Trophoblast cell (in vitro differentiated cells and primary cell): ENCODE measurements around the gene TBCK.

ENCODE experiments used
- DNase-seq, 2 donors: peaks; one replicate each; pipeline ENCODE4 v3.0.0-alpha.2; 2016
- H2AFZ ChIP-seq: 2 replicates; pipeline ENCODE4 v1.6.1; 2013; ENCODE audit warnings: low read length, moderate library complexity, mild to moderate bottlenecking; ENCODE audit not compliant: insufficient read depth, poor library complexity
- H2AK5ac ChIP-seq: 2 replicates; pipeline ENCODE4 v1.6.1; 2013; ENCODE audit warnings: mild to moderate bottlenecking, low read length
- H2BK120ac ChIP-seq: 2 replicates; pipeline ENCODE4 v1.6.1; 2013; ENCODE audit warnings: low read length, mild to moderate bottlenecking, moderate library complexity; ENCODE audit not compliant: insufficient read depth, poor library complexity
- H2BK12ac ChIP-seq: 2 replicates; pipeline ENCODE4 v1.6.1; 2013; ENCODE audit warnings: mild to moderate bottlenecking, low read length, moderate library complexity
- H2BK5ac ChIP-seq: 2 replicates; pipeline ENCODE4 v1.6.1; 2013; ENCODE audit warnings: low read length, low read depth, moderate library complexity, mild to moderate bottlenecking; ENCODE audit not compliant: poor library complexity
- H3K14ac ChIP-seq: 2 replicates; pipeline ENCODE4 v1.6.1; 2013; ENCODE audit warnings: mild to moderate bottlenecking, low read length
- H3K18ac ChIP-seq: 2 replicates; pipeline ENCODE4 v1.6.1; 2013; ENCODE audit warnings: mild to moderate bottlenecking, low read length
- H3K23ac ChIP-seq: 2 replicates; pipeline ENCODE4 v1.6.1; 2013; ENCODE audit warnings: low read length
- H3K27ac ChIP-seq: 2 replicates; pipeline ENCODE4 v1.5.1; 2013; ENCODE audit warnings: low read depth, mild to moderate bottlenecking, inconsistent platforms, low read length, moderate library complexity
- H3K27me3 ChIP-seq: 2 replicates; pipeline ENCODE4 v1.6.1; 2013; ENCODE audit warnings: inconsistent platforms, mild to moderate bottlenecking, low read length, moderate library complexity; ENCODE audit not compliant: insufficient read depth
- H3K36me3 ChIP-seq, 2 experiments: 1 replicate in 1 of 2; 2 replicates in 1 of 2; pipeline ENCODE4 v1.6.1; 2013; ENCODE audit warnings: low read length in 2 of 2, mild to moderate bottlenecking in 2 of 2, moderate library complexity in 1 of 2; ENCODE audit not compliant: insufficient read depth in 2 of 2, control insufficient read depth in 1 of 2
- H3K4ac ChIP-seq: 2 replicates; pipeline ENCODE4 v1.6.1; 2013; ENCODE audit warnings: low read depth, mild to moderate bottlenecking, low read length, moderate library complexity
- H3K4me1 ChIP-seq, 2 experiments: 1 replicate in 1 of 2; 2 replicates in 1 of 2; pipeline ENCODE4 v1.6.1; 2013; ENCODE audit warnings: low read length in 2 of 2, mild to moderate bottlenecking in 2 of 2, moderate library complexity in 1 of 2; ENCODE audit not compliant: insufficient read depth in 2 of 2, control insufficient read depth in 1 of 2
- H3K4me2 ChIP-seq: 2 replicates; pipeline ENCODE4 v1.6.1; 2013; ENCODE audit warnings: inconsistent platforms, mild to moderate bottlenecking, low read length, moderate library complexity
- H3K4me3 ChIP-seq: 2 replicates; pipeline ENCODE4 v1.5.1; 2013; ENCODE audit warnings: mild to moderate bottlenecking, low read depth, low read length, inconsistent platforms
- H3K79me1 ChIP-seq: one replicate; pipeline ENCODE4 v1.6.1; 2013; ENCODE audit warnings: low read length
- H3K79me2 ChIP-seq: 2 replicates; pipeline ENCODE4 v1.6.1; 2013; ENCODE audit warnings: low read length, mild to moderate bottlenecking; ENCODE audit not compliant: control insufficient read depth, insufficient read depth, poor library complexity
- H3K9ac ChIP-seq: 2 replicates; pipeline ENCODE4 v1.6.1; 2013; ENCODE audit warnings: mild to moderate bottlenecking, low read length
- H3K9me3 ChIP-seq: 2 replicates; pipeline ENCODE4 v1.6.1; 2013; ENCODE audit warnings: low read depth, mild to moderate bottlenecking, control low read depth, inconsistent platforms, low read length; ENCODE audit not compliant: insufficient read depth
- H4K12ac ChIP-seq: 2 replicates; pipeline ENCODE4 v1.6.1; 2013; ENCODE audit warnings: low read depth, mild to moderate bottlenecking, low read length, moderate library complexity
- H4K8ac ChIP-seq: 2 replicates; pipeline ENCODE4 v1.6.1; 2013; ENCODE audit warnings: low read depth, mild to moderate bottlenecking, low read length, moderate library complexity
- H4K91ac ChIP-seq: one replicate; pipeline ENCODE4 v1.6.1; 2013; ENCODE audit warnings: low read depth, mild to moderate bottlenecking, low read length, moderate library complexity
- WGBS: extraction: QIAGEN DNeasy Blood & Tissue Kit; methylation state at CpG from one replicate; pipeline ENCODE4 v1.1.7; 2013; ENCODE audit warnings: missing lambda C conversion rate; ENCODE audit not compliant: insufficient read length, insufficient coverage; ENCODE audit errors: extremely low coverage; 5-methylcytosine and 5-hydroxymethylcytosine counted together

TBCK gene

GRCh38 chr4:106160560-106160959 lies 155.4 kb downstream of the TBCK start:
- Histone ChIP-seq H2BK5ac (no peak overlapping the region), H3K23ac (no peak overlapping the region), H3K9ac (no peak overlapping the region), H4K8ac (no peak overlapping the region), H3K9me3 (peaks cover 8% of the 10 kb centered on the region), H3K36me3 (peaks cover 0 to 14% of the 10 kb centered on the region in 2 experiments), H3K27me3 (no peaks in the 10 kb centered on the region), H4K91ac (no peak overlapping the region), H3K18ac (no peak overlapping the region), H3K27ac (no peak overlapping the region), H3K4ac (no peak overlapping the region), H3K4me2 (no peak overlapping the region), H2AFZ (no peak overlapping the region), H2BK12ac (no peak overlapping the region), H3K4me3 (no peak overlapping the region), H4K12ac (no peak overlapping the region), H2AK5ac (no peak overlapping the region), H3K79me2 (no peaks in the 10 kb centered on the region), H3K4me1 (no peaks in the 10 kb centered on the region), H3K14ac (no peak overlapping the region), H3K79me1 (no peaks in the 10 kb centered on the region), H2BK120ac (no peak overlapping the region)
- no CpG with 5 or more reads among the region's 2 CpGs for WGBS
- no peak for DNase-seq

GRCh38 chr4:106149911-106150310 lies 166.1 kb downstream of the TBCK start:
- Histone ChIP-seq H3K36me3 (no peaks in the 10 kb centered on the region), H3K27ac (no peak overlapping the region), H2BK120ac (no peak overlapping the region), H4K91ac (no peak overlapping the region), H3K4me2 (no peak overlapping the region), H3K79me2 (no peaks in the 10 kb centered on the region), H3K4me1 (no peaks in the 10 kb centered on the region), H3K27me3 (no peaks in the 10 kb centered on the region), H3K9ac (no peak overlapping the region), H2BK5ac (no peak overlapping the region), H2BK12ac (no peak overlapping the region), H2AK5ac (no peak overlapping the region), H4K12ac (no peak overlapping the region), H4K8ac (no peak overlapping the region), H3K14ac (no peak overlapping the region), H3K23ac (no peak overlapping the region), H3K4me3 (no peak overlapping the region), H3K4ac (no peak overlapping the region), H3K18ac (no peak overlapping the region), H2AFZ (no peak overlapping the region), H3K9me3 (no peaks in the 10 kb centered on the region), H3K79me1 (no peaks in the 10 kb centered on the region)
- no peak for DNase-seq
- no CpG with 5 or more reads among the region's 2 CpGs for WGBS

- no peaks in the 10 kb centered on the region for H3K79me2 ChIP-seq
- no peak overlapping the region for H4K8ac ChIP-seq
- WGBS: no CpG with 5 or more reads among the region's 1 CpG
- no peak overlapping the region for H2BK120ac ChIP-seq
- H3K9me3 ChIP-seq: no peaks in the 10 kb centered on the region
- no peak overlapping the region for H2BK12ac ChIP-seq
- no peaks in the 10 kb centered on the region for H3K27me3 ChIP-seq
- no peak overlapping the region for H3K9ac ChIP-seq
- H4K12ac ChIP-seq: no peak overlapping the region
- no peaks in the 10 kb centered on the region for H3K4me1 ChIP-seq
- H3K23ac ChIP-seq: no peak overlapping the region
- no peak overlapping the region for H3K4ac ChIP-seq
- H2AFZ ChIP-seq: no peak overlapping the region
- no peak overlapping the region for H3K4me3 ChIP-seq
- no peak overlapping the region for H3K18ac ChIP-seq
- no peaks in the 10 kb centered on the region for H3K36me3 ChIP-seq
- DNase-seq: no peak
- H2AK5ac ChIP-seq: no peak overlapping the region
- no peak overlapping the region for H3K14ac ChIP-seq
- H3K4me2 ChIP-seq: no peak overlapping the region
- H4K91ac ChIP-seq: no peak overlapping the region
- H2BK5ac ChIP-seq: no peak overlapping the region
- no peaks in the 10 kb centered on the region for H3K79me1 ChIP-seq
- H3K27ac ChIP-seq: no peak overlapping the region
Measured at GRCh38 chr4:106149026-106149425, 167.0 kb downstream of the TBCK start.

GRCh38 chr4:106142616-106143127 lies 173.3 kb downstream of the TBCK start:
- no peak overlapping the region for H3K27ac ChIP-seq
- WGBS: 100% methylated on average over 1 of the region's 3 CpGs
- H2AFZ ChIP-seq: no peak overlapping the region
- no peak overlapping the region for H2BK5ac ChIP-seq
- H2AK5ac ChIP-seq: no peak overlapping the region
- no peaks in the 10 kb centered on the region for H3K9me3 ChIP-seq
- H3K79me2 ChIP-seq: no peaks in the 10 kb centered on the region
- DNase-seq: no peak
- no peaks in the 10 kb centered on the region for H3K79me1 ChIP-seq
- H4K91ac ChIP-seq: no peak overlapping the region
- H3K23ac ChIP-seq: no peak overlapping the region
- no peak overlapping the region for H3K14ac ChIP-seq
- H4K12ac ChIP-seq: no peak overlapping the region
- H3K4me3 ChIP-seq: no peak overlapping the region
- H3K18ac ChIP-seq: no peak overlapping the region
- no peak overlapping the region for H3K4ac ChIP-seq
- H3K36me3 ChIP-seq: no peaks in the 10 kb centered on the region
- no peaks in the 10 kb centered on the region for H3K27me3 ChIP-seq
- H3K4me2 ChIP-seq: no peak overlapping the region
- no peak overlapping the region for H2BK120ac ChIP-seq
- no peaks in the 10 kb centered on the region for H3K4me1 ChIP-seq
- no peak overlapping the region for H4K8ac ChIP-seq
- no peak overlapping the region for H3K9ac ChIP-seq
- no peak overlapping the region for H2BK12ac ChIP-seq
